ENCODE measurements around the gene CITED4.

Gene CITED4

GRCh38 chr1:40838045-40838979 is 23.9 kb downstream of the CITED4 start:
- ChIA-PET POLR2A (interaction anchor here (0.7 kb wide), 1 partner anchor 147 kb away, joined by 3 read pairs; the partner anchor contains the start of gene NFYC), CTCF (no interaction called here)
- TF ChIP-seq PKNOX1 (IDR thresholded peaks at IDR 0.05) (no peak), SUZ12 (IDR thresholded peaks at IDR 0.05) (no peak), ZNF384 (IDR thresholded peaks at IDR 0.05) (no peak), ARNT (IDR thresholded peaks at IDR 0.05) (no peak), L3MBTL2 (conservative IDR thresholded peaks at IDR 0.05) (no peak), ELF4 (IDR thresholded peaks at IDR 0.05) (no peak), NFRKB (IDR thresholded peaks at IDR 0.05) (no peak), SP1 (IDR thresholded peaks at IDR 0.05) (no peak), CTBP1 (IDR thresholded peaks at IDR 0.05; ENCODE audit: borderline replicate concordance) (no peak), TARDBP (IDR thresholded peaks at IDR 0.05) (no peak), FOXM1 (IDR thresholded peaks at IDR 0.05; ENCODE audit: borderline replicate concordance) (no peak), FOXK2 (IDR thresholded peaks at IDR 0.05) (no peak)
- no peak for DNase-seq (ENCODE audit: extremely low spot score)

GRCh38 chr1:40837601-40838000 is 24.6 kb downstream of the CITED4 start:
- no peak for TF ChIP-seq LEF1 (IDR thresholded peaks at IDR 0.05; ENCODE audit: borderline replicate concordance)
- no peak for TF ChIP-seq FOXK2 (IDR thresholded peaks at IDR 0.05)
- TF ChIP-seq ZNF384 (IDR thresholded peaks at IDR 0.05), result no peak
- no peak for TF ChIP-seq BHLHE40 (IDR thresholded peaks at IDR 0.05; ENCODE audit: borderline replicate concordance)
- TF ChIP-seq ELF4 (IDR thresholded peaks at IDR 0.05), result no peak
- TF ChIP-seq ARNT (IDR thresholded peaks at IDR 0.05), result no peak
- TF ChIP-seq PKNOX1 (IDR thresholded peaks at IDR 0.05), result no peak
- no peak for TF ChIP-seq FOXA1 (IDR thresholded peaks at IDR 0.05)
- no peak for TF ChIP-seq FOXM1 (IDR thresholded peaks at IDR 0.05; ENCODE audit: borderline replicate concordance)
- no peak for TF ChIP-seq TARDBP (IDR thresholded peaks at IDR 0.05)
- no peak for TF ChIP-seq NFRKB (IDR thresholded peaks at IDR 0.05)
- TF ChIP-seq SP1 (IDR thresholded peaks at IDR 0.05), result no peak
- TF ChIP-seq CTBP1 (IDR thresholded peaks at IDR 0.05; ENCODE audit: borderline replicate concordance), result no peak
- TF ChIP-seq HDGF (IDR thresholded peaks at IDR 0.05; ENCODE audit: borderline replicate concordance), result no peak
- TF ChIP-seq SUZ12 (IDR thresholded peaks at IDR 0.05), result no peak
- no peak for TF ChIP-seq L3MBTL2 (conservative IDR thresholded peaks at IDR 0.05)
- ChIA-PET POLR2A (interaction anchor here (0.7 kb wide), 1 partner anchor 146 kb away, joined by 3 read pairs; the partner anchor contains the start of gene NFYC), CTCF (no interaction called here)
- DNase-seq (ENCODE audit: extremely low spot score), result no peak

- ChIA-PET CTCF (no interaction called here), POLR2A (no interaction called here)
- no peak for DNase-seq (ENCODE audit: extremely low spot score)
- no peak for TF ChIP-seq FOXK2 (IDR thresholded peaks at IDR 0.05)
- TF ChIP-seq PKNOX1 (IDR thresholded peaks at IDR 0.05), result no peak
- no peak for TF ChIP-seq ELF4 (IDR thresholded peaks at IDR 0.05)
- no peak for TF ChIP-seq FOXM1 (IDR thresholded peaks at IDR 0.05; ENCODE audit: borderline replicate concordance)
- TF ChIP-seq LEF1 (IDR thresholded peaks at IDR 0.05; ENCODE audit: borderline replicate concordance), result no peak
- TF ChIP-seq TARDBP (IDR thresholded peaks at IDR 0.05), result no peak
- TF ChIP-seq ZNF384 (IDR thresholded peaks at IDR 0.05), result no peak
- TF ChIP-seq L3MBTL2 (conservative IDR thresholded peaks at IDR 0.05), result no peak
- TF ChIP-seq SUZ12 (IDR thresholded peaks at IDR 0.05), result no peak
- TF ChIP-seq FOXA1 (IDR thresholded peaks at IDR 0.05), result no peak
- no peak for TF ChIP-seq HDGF (IDR thresholded peaks at IDR 0.05; ENCODE audit: borderline replicate concordance)
- TF ChIP-seq ARNT (IDR thresholded peaks at IDR 0.05), result no peak
- TF ChIP-seq NFRKB (IDR thresholded peaks at IDR 0.05), result no peak
- no peak for TF ChIP-seq SP1 (IDR thresholded peaks at IDR 0.05)
- TF ChIP-seq CTBP1 (IDR thresholded peaks at IDR 0.05; ENCODE audit: borderline replicate concordance), result no peak
- no peak for TF ChIP-seq BHLHE40 (IDR thresholded peaks at IDR 0.05; ENCODE audit: borderline replicate concordance)
Measured at GRCh38 chr1:40836283-40836682, 25.9 kb downstream of the CITED4 start.

- CTCF ChIA-PET, result interaction anchor here (0.6 kb wide), 1 partner anchor 10 kb away, joined by 4 read pairs; no protein-coding TSS in a partner anchor
- TF ChIP-seq SUZ12 (IDR thresholded peaks at IDR 0.05) (no peak), TARDBP (IDR thresholded peaks at IDR 0.05) (no peak), FOXA1 (IDR thresholded peaks at IDR 0.05) (no peak), PKNOX1 (IDR thresholded peaks at IDR 0.05) (no peak), CTBP1 (IDR thresholded peaks at IDR 0.05; ENCODE audit: borderline replicate concordance) (no peak), LEF1 (IDR thresholded peaks at IDR 0.05; ENCODE audit: borderline replicate concordance) (no peak), FOXK2 (IDR thresholded peaks at IDR 0.05) (no peak), BHLHE40 (IDR thresholded peaks at IDR 0.05; ENCODE audit: borderline replicate concordance) (no peak), L3MBTL2 (conservative IDR thresholded peaks at IDR 0.05) (no peak), NFRKB (IDR thresholded peaks at IDR 0.05) (no peak), HDGF (IDR thresholded peaks at IDR 0.05; ENCODE audit: borderline replicate concordance) (no peak), SP1 (IDR thresholded peaks at IDR 0.05) (no peak), ELF4 (IDR thresholded peaks at IDR 0.05) (no peak), ARNT (IDR thresholded peaks at IDR 0.05) (no peak)
- no peak for DNase-seq (ENCODE audit: extremely low spot score)
- POLR2A ChIA-PET, result no interaction called here
Measured at GRCh38 chr1:40834968-40835545, 27.1 kb downstream of the CITED4 start.

All from HEK293T (cell line).